Skeletal muscle satellite cell (primary cell): Measurements from ENCODE around the gene KLK1.

Experiments
- H3K27me3 ChIP-seq: 2 replicates; pipeline ENCODE4 v1.7.0; 2013; ENCODE audit warnings: low read length; ENCODE audit not compliant: control insufficient read depth, insufficient read depth
- H3K36me3 ChIP-seq: 2 replicates; pipeline ENCODE4 v1.7.0; 2013; ENCODE audit warnings: mild to moderate bottlenecking, control low read depth, low read length; ENCODE audit not compliant: insufficient read depth
- H3K4me1 ChIP-seq: 2 replicates; pipeline ENCODE4 v1.7.0; 2013; ENCODE audit warnings: low read length; ENCODE audit not compliant: control insufficient read depth, insufficient read depth
- H3K4me2 ChIP-seq: 2 replicates; pipeline ENCODE4 v1.7.0; 2013; ENCODE audit warnings: mild to moderate bottlenecking, low read length
- H3K4me3 ChIP-seq: 2 replicates; pipeline ENCODE4 v1.7.0; 2013; ENCODE audit warnings: low read length
- H3K9ac ChIP-seq: 2 replicates; pipeline ENCODE4 v1.7.0; 2013; ENCODE audit warnings: mild to moderate bottlenecking, low read depth, low read length, moderate library complexity
- H3K9me3 ChIP-seq: replicated peaks from 2 replicates; pipeline ENCODE4 v1.7.0; 2013; ENCODE audit warnings: mild to moderate bottlenecking, control low read depth, low read length

Gene KLK1

DNA sequence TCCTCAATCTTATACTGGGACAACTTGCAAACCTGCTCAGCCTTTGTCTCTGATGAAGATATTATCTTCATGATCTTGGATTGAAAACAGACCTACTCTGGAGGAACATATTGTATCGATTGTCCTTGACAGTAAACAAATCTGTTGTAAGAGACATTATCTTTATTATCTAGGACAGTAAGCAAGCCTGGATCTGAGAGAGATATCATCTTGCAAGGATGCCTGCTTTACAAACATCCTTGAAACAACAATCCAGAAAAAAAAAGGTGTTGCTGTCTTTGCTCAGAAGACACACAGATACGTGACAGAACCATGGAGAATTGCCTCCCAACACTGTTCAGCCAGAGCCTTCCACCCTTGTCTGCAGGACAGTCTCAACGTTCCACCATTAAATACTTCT, 27.2 kb upstream of the KLK1 start:
- H3K36me3 ChIP-seq = no peaks in the 10 kb centered on the region
- no peak overlapping the region for H3K9ac ChIP-seq
- H3K4me1 ChIP-seq = no peaks in the 10 kb centered on the region
- no peak overlapping the region for H3K4me3 ChIP-seq
- H3K27me3 ChIP-seq = no peaks in the 10 kb centered on the region
- H3K9me3 ChIP-seq = no peaks in the 10 kb centered on the region
- no peak overlapping the region for H3K4me2 ChIP-seq

DNA sequence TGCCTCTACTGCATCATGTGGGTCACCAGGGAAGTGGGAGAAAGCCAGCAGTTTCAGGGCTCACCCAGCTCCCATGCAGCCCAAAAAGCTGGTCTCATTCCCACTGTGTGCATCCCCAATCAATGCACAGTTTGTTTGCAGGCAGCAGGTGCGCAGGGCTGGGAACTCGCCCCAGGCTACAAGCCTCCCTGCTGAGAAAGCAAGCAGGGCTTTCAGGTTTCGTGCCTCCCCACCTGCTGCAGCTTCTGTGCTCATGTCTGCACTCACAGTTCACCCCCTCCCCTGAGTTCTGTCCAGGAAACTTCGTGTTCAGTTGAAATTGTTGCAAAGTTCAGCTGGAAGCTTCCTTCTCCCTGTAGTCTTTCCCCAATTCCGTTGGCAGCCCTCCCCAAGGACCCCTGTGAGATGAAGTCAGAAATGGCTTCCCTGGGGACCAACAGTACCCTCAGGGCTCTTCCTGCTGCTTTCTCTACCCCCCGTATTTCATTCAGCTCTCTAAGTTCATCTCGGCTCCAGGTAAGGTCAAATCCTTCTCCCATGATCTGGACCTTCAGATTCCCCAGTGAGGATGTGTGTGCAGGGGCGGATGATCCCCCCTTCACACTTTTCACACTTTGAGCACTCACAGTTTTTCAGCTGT, 20.8 kb upstream of the KLK1 start:
- Histone ChIP-seq H3K9me3 (no peaks in the 10 kb centered on the region), H3K36me3 (no peaks in the 10 kb centered on the region), H3K9ac (no peak overlapping the region), H3K4me2 (no peak overlapping the region), H3K4me3 (no peak overlapping the region), H3K27me3 (no peaks in the 10 kb centered on the region), H3K4me1 (no peaks in the 10 kb centered on the region)

- Histone ChIP-seq H3K4me2 (no peak overlapping the region), H3K27me3 (no peaks in the 10 kb centered on the region), H3K9me3 (no peaks in the 10 kb centered on the region), H3K9ac (no peak overlapping the region), H3K4me3 (no peak overlapping the region), H3K36me3 (no peaks in the 10 kb centered on the region), H3K4me1 (no peaks in the 10 kb centered on the region)
Observed at GRCh38 chr19:50843701-50844221, 20.2 kb upstream of the KLK1 start.

- Histone ChIP-seq H3K27me3 (no peaks in the 10 kb centered on the region), H3K36me3 (no peaks in the 10 kb centered on the region), H3K4me2 (no peak overlapping the region), H3K4me3 (no peak overlapping the region), H3K4me1 (no peaks in the 10 kb centered on the region), H3K9me3 (no peaks in the 10 kb centered on the region), H3K9ac (no peak overlapping the region)
Observed at GRCh38 chr19:50843205-50843604, 19.6 kb upstream of the KLK1 start.

DNA sequence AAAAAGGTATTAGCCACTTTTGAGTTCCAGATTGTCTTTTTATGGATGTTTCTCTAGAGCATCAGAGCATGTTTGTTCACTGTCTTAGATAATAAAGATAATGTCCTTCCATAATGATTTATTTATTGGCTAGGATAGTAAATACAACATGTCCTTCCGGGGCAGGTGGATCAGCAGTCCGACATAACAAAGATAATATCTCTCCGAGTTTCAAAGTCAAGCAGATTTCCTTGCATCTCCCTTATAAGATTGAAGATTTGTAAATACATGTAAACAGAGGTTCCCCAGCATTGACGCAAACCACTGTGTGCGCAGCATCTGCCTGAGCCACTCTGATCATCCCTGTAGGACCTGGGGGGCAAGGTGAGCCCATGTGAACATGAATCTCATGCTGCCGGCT, 18.5 kb upstream of the KLK1 start:
- H3K4me2 ChIP-seq = no peak overlapping the region
- no peaks in the 10 kb centered on the region for H3K27me3 ChIP-seq
- no peak overlapping the region for H3K4me3 ChIP-seq
- no peaks in the 10 kb centered on the region for H3K9me3 ChIP-seq
- no peaks in the 10 kb centered on the region for H3K4me1 ChIP-seq
- H3K9ac ChIP-seq = no peak overlapping the region
- H3K36me3 ChIP-seq = no peaks in the 10 kb centered on the region

GRCh38 chr19:50839712-50840655, 16.4 kb upstream of the KLK1 start:
- Histone ChIP-seq H3K9me3 (no peaks in the 10 kb centered on the region), H3K4me1 (no peaks in the 10 kb centered on the region), H3K9ac (no peak overlapping the region), H3K4me2 (no peak overlapping the region), H3K27me3 (no peaks in the 10 kb centered on the region), H3K36me3 (no peaks in the 10 kb centered on the region), H3K4me3 (no peak overlapping the region)

DNA sequence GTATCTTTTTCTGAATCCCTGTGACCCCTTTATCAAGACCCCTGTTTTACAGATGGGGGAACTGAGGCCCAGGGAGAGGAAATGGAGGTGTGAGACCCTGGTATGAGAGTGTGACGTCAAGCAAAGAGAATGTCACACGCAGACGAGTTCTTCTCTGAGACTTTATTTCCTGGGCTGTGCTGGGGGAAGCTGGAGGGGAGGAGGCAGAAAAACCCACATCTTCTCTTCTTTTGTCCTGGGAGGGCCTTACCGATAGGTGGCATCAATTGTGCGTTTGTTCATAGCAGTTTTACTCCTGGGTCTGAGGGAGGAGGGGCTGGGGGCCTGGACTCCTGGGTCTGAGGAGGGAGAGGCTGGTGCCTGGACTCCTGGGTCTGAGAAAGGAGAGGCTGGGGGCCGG, 14.7 kb upstream of the KLK1 start:
- Histone ChIP-seq H3K4me1 (no peaks in the 10 kb centered on the region), H3K9me3 (no peaks in the 10 kb centered on the region), H3K4me3 (no peak overlapping the region), H3K4me2 (no peak overlapping the region), H3K36me3 (no peaks in the 10 kb centered on the region), H3K9ac (no peak overlapping the region), H3K27me3 (no peaks in the 10 kb centered on the region)

GRCh38 chr19:50837300-50837699, 13.7 kb upstream of the KLK1 start:
- Histone ChIP-seq H3K4me1 (no peaks in the 10 kb centered on the region), H3K9ac (no peak overlapping the region), H3K9me3 (no peaks in the 10 kb centered on the region), H3K4me2 (no peak overlapping the region), H3K27me3 (no peaks in the 10 kb centered on the region), H3K36me3 (no peaks in the 10 kb centered on the region), H3K4me3 (no peak overlapping the region)

DNA sequence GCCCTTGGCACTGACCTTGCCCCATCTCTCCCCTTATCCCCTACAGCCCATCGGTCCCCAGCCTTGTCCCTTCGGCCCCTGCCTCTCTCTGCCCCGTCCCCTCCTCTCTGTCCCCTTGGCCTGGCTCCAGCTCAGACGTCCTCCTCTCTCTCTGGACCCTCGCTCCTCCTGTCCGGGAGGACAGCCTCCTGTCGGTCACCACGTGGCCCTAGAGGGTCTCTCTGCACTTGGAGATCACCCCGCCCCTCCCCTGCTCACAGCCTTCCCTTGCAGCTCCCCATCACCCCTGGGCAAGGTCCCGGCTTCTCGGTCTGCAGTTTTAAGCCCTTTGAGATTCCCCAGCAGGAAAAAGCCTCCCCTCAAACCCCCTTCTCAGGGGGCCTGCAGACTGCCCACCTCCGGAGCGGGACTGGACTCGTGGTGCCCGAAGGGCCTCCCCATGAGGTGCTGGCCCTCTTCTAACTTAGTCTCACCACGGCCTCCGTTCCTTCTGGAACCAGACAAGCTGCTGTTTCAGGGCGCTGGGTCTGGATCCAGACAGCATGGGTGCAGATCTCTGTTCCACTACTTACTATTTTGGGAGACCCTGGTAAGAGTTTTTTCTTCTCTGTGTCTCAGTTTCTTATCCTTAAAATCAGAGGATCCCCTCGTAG, 13.1 kb upstream of the KLK1 start:
- Histone ChIP-seq H3K9ac (no peak overlapping the region), H3K9me3 (no peaks in the 10 kb centered on the region)

GRCh38 chr19:50835785-50836542, 12.4 kb upstream of the KLK1 start:
- no peaks in the 10 kb centered on the region for H3K4me1 ChIP-seq
- H3K4me2 ChIP-seq = peak overlapping the region; percentile 97
- H3K9ac ChIP-seq = peak overlapping the region; percentile 56
- peak overlapping the region; percentile 80 for H3K4me3 ChIP-seq
- H3K36me3 ChIP-seq = no peaks in the 10 kb centered on the region
- H3K9me3 ChIP-seq = no peaks in the 10 kb centered on the region
- no peaks in the 10 kb centered on the region for H3K27me3 ChIP-seq

More for the DNA sequence above, 13.1 kb upstream of the KLK1 start:
- H3K4me3 ChIP-seq = no peak overlapping the region
- H3K4me2 ChIP-seq = peak overlapping the region; percentile 97
- no peaks in the 10 kb centered on the region for H3K27me3 ChIP-seq
- no peaks in the 10 kb centered on the region for H3K36me3 ChIP-seq
- H3K4me1 ChIP-seq = no peaks in the 10 kb centered on the region
